ENCODE measurements around the gene KRT37.
"Not testable (repeated sequence)": the region's sequence is repeated elsewhere in the genome, so short reads cannot be mapped to it uniquely, and the experiment has no call there.

Gene KRT37

DNA sequence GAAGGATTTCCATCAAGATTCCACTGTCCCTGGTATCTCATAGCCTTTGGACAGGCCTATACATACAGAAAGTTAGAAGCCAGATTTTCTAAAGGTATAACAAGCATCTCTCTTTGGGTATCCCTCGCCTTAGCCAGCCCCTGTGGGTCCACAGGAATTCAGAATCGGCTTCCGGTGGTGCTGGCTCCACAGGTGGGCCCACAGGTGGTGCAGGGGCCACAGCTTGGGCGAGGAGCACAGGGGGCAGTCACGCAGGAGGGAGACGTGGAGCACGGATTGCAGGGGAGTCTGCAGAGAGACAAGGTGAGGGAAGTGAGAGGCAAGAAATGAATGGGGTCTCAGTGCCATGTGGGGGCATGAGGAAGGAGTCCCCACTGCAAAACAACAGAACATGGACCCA is 12.9 kb upstream of the KRT37 start:
- no peak for DNase-seq

DNA sequence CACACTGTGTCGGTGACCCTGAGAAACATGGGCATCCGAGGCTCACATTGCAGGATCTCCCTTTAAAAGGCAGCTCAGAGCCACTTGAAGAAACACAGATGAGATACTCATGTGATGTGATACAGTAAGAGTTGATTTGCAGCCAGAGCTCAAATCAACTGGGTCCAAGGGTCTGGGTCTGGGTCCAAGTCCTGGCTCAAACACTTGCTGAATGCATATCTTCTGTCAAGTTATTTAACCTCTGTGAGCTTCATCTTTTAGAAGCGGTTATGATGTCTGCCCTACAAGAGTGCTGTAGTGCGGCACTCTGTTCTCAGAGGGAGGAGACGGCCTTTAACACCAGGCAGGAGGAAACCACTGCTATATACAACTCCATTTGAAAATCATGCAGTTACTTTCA is 10.0 kb upstream of the KRT37 start:
- no peak for DNase-seq

DNA sequence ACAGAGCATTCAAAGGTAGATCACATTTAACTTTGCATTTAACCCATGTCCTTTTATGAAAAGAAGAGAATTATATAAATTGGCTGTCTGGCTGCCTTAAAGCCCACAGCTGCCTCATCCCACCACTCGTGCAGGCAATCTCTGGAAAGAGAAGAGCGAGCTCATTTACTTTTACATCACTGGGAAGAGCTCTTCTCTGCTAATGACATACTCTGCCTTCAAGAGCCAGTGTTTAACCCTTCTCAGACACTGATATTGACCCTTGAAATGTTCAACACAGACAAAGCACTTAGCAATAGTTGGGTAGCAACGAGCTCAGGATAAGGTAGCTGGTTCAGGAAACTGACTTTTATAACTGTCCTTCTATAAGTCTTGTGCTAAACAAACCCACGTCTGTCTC is 9.6 kb upstream of the KRT37 start:
- no peak for DNase-seq

DNA sequence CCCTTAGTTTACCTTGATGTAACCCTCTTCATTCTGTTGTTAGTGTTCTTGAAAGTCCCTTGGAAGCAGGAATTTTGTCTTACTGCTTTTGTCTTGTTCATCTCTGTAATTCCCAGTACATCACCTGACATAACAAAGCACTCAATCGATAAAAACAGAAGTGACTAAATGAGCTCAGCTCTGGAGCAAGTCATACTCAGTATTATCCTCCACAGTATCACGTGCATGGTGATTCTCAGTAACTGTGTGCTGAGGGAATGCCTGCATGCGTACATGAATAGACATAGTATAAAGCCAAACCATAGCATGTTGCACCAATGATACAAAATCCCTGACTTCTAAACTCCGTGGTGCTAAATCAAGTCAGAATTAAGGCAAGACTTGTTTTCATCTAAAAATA is 9.2 kb upstream of the KRT37 start:
- no peak for DNase-seq

DNA sequence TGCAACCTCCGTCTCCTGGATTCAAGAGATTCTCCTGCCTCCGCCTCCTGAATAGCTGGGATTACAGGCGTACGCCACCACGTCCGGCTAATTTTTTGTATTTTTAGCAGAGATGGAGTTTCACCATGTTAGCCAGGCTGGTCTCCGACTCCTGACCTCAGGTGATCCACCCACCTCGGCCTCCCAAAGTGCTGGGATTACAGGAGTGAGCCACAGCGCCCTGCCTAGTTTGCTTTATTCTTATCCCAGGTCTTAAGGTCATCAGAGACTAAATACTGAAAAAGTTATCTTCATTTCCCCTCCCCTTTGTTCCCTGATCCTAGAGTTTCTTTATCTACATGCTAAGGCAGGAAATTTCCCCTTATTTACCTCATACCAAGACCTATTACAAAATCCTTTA is 6.0 kb upstream of the KRT37 start:
- not testable (repeated sequence) for DNase-seq

DNA sequence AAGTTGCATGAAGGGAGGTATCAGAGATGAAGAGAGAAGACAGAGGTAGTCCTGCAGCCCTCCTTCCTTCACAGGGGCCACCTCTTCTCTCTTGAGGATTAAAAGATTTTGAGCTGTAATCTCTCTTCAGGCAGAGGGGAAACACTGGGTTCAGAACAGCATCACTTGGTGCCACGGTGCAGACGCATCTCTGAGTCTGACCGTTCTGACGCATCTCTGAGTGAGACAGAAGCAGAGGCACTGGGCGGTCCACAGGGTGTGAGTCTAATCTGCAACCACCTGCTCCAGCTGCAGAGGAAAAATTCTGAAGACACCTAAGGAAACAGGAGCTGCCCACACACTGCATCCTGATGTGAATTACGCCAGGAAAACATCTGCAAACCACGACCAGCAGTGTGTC is 5.3 kb upstream of the KRT37 start:
- DNase-seq = no peak

DNA sequence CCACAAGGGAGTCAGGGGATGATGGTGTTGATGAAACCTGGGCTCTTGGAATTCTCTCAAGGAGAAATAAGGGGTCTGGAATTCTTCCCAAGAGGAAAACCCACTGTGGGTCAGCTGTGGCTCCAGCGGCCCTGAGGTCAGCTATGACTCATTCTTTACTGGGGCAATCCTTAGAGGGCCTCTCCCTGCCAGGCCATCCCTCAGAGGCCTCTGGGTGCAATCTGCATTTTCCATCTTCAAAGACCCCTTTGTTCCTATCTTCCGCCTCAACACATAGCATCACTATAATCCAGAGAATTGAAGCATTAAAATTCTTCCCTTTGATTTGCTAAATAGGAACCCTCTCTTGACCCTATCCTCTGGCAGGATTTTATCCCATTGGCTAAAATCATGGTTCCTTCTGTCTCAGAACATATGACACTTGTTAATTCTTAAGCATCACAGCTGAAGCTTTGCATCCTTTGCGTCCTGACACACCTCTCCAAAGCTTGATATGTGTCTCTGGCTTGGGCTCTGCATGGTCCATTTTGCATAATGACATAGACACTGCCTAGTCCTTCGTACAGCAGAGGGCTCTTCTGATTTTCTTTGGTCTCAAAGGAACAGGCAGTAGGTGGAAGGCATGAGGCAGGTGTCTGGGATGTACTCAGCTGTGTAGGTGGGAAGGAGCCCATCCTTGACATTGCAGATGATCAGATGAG is 4.4 kb upstream of the KRT37 start:
- no peak for DNase-seq

DNA sequence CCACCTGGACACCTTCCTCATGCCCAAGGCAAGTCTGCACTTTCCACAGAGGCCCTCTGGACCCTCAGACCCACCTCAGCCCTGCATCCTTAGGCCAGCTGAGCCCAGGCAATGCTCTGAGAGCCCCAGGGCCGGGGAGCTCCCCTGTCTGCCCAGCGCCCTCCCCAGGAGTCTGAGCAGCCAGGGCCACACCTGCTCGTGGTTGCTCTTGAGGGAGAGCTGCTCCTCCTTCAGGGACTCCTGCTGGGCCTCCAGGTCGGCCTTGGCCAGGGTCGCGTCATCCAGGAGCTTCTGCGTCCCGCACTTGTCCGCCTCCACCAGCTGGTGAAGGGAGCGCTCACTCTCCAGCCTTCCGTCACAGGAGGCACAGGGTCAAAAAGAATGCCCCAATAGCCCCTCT is 1.8 kb downstream of the KRT37 start:
- DNase-seq = not testable (repeated sequence)

DNA sequence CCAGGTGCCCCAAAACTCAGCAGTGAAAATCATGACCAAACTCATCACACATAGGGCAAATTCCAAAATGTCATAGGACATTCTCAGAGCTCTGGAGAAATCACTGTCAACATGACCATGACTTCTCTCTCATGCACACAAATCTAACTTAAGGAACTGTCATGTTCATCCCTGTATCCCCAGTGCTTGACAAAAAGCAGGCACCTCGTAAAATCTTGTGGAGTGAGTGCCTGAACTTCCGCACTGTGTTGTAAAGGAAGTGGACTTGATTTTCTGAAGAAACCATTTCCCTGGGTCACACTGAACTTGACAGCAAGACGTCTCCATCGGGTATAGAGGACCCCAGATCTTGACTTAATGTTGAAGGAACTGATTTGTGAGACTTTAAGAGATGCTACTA is 2.8 kb downstream of the KRT37 start:
- DNase-seq = no peak

DNA sequence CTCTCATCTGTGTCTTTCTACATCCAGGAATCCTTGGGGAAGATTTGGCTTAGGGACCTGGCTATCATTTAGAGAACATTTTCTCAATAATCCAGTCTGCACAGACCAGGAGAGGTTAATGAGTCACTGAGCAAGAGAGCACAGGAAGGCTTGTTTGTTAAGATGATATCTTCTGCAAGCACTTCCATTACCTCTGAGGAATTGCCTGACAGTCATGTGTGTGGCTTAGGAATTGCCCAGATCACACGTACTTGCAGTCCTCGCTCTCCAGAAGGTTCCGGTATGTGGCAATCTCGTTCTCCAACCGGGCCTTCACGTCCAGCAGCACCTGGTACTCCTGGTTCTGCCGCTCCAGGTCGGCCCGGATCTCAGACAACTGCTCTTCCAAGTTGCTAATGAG is 3.3 kb downstream of the KRT37 start:
- no peak for DNase-seq

DNA sequence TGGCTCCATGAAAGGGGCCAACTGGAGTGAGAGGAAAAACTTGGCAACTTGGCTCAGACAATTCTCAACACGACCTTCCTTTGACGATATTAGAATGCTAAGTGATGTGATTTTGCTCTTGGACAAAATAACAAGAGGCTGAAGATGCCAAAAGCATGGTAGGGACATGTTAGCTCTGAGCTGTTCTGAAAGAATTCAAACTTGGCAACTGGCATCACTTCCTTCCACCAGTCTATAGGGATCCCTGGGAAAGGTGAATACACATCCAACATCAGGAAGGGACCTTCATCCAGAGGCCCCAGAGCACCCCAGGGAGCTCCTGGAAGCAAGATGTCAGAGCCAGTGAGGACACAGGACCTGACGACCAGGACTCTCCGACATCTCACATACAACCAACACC is 4.3 kb downstream of the KRT37 start:
- DNase-seq = no peak

DNA sequence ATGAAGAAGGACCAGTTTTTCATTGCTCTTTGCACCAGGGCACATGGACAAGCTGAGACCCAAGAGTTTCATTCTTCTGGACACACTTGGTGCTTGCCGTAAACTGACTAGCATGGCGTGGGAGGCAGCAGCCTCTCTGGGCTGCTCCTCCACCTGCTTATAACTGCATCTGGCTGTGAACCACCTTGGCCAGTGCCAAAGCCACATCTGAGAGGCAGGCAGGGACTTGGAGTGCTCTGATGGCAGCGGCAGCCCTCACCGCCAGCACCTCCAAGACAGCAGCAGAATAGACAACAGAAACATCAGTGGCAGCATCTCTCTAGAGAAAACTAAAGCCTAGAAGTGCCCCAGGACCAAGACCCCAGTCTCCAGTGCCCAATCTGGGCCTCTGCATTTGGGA is 4.7 kb downstream of the KRT37 start:
- no peak for DNase-seq

DNA sequence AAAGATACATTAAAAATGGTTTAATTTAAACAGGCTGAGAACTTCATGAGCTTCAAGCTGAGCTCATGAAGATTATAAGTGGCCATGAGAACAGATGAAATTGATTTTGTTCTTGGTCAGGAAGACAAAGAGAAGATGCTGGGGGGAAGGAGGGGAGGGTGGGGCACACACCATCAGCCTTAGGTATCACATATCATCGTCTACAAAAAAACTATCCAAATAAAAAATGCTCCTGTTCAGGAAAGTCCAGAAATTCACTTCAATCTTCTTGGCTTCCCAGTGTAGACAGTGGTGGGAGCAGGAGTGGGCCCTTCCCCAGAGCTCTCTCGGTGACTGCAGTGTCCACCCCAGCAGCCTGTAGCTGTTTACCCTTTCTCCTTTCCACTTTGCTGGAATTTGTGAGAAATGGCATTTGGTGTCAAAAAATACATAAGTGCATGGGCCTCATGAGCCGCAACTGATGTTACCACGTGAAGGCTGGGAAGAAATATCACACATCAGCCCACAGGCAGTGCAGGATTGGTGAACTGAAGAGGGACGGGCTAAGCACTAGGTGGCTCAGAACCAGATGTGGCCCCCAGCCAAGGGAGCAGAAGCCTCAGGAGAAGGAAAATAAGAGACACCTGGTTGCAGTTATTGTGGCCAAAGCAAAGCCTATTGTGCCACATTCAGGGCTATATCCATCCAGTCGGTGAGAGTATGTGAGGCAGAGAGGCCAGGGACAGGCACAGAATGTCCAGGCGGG is 6.1 kb downstream of the KRT37 start:
- no peak for DNase-seq

DNA sequence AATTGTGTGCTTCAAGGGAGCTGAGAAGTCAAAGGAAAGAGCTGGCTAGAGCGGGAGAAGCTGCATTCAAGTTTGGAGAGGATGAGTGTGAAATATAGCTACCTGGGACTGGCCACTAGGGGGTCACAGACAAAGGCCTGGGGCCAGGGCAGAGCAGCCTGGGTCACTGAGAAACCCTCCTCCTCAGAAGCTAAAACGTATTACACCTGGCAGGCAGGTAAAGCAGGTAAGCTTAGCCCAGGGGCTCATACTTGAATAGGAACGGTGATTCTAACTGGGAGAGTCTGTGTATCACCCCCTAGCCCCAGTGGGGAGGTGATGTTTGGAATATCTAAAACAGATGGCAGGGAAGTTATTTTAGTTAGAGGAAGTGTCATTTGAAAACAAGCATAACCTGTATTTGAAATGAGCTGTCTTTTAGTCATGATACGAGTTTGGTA is 6.8 kb downstream of the KRT37 start:
- no peak for DNase-seq

DNA sequence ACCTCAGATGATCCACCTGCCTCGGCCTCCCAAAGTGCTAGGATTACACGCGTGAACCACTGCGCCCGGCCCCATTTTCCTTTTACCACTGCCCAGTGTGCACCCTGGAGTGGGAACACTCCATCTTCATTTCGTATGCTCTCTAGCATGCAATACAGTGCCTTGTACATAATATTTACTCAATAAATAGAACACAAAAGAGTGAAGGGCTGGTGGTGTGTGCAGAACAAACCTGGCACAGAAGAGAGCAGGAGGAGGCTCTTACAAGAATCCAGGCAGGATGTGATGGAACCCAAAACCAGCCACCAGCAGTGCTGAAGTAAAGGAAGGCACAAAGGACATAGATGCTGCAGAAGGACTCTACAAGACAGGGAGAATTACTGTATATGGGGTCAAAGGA is 7.3 kb downstream of the KRT37 start:
- DNase-seq = no peak

DNA sequence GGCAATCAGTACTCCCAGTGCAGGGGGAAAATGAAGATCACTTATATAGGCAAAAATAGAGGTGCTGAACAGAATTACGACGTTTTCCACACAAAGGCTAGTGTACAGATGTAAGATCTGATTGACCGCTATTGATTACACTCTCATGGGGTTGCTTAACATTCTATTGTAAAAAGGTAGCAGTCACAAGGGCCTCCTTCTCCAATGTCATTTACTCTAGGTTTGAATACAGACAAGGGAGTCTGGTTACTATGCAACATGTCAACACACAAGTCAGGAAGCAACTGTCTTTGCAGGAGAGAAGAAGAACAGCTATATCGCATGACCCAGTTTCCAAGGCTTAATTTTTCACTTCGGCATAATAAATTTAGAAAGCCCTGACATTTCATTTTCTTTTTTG is 7.9 kb downstream of the KRT37 start:
- no peak for DNase-seq

DNA sequence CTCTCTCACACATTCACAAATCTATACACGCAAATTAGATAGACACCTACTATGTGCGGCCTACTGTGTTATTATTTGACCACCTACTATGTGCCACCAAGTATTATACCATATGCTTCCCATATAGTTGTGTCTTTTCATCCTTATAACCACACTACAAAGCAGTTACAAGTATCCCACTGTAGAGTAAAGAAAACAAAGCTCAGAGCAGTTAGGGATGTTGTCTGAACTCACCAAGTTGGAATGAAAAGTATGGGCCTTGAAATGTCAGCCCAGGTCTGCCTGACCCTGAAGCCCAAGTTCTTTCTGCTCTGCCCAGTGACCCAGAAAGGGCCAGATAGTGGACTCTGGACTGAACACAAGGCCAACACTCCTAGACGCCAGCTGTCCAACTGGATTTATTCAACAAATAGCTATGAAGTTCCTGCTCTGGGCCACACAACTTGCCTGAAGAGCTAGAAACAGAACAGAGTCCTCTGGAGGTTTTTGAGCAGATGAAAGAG is 8.5 kb downstream of the KRT37 start:
- DNase-seq = no peak

DNA sequence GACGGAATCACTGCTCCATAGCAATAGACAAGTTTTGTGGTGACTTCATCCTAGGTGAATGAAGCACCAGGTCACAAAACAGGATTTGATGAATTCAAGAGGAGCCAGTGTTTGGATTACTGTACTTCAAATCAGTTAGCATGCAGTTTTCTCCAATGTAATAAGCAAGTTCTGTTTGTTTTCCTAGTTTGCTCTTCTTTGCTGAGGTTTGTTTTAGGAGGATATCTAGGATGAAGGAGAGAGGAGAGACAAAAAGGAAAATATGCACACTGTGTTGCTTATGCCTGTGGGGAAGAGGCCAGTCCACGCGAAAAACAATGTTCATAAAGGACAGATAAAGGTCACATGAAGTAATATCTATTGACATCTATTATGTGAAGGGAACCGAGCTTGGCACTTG is 9.0 kb downstream of the KRT37 start:
- no peak for DNase-seq

DNA sequence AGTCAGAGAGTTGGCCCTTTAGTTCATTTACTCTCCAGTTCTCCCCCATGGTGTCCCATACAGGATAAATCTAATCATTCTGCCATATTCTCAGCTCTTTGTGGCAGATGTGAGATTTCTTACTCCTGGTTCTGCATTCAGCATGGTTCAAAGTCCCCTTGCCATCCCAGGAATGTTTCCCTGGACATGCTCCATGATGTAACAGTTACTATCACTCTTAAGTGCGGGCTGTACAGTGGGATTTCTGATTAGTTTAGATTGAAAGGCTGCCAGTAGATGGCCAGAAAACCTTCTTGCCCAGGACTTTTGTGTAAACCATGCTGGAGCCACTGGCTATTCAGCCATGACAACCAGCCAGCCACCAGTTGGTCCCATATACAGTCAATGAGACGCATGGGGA is 10.4 kb downstream of the KRT37 start:
- DNase-seq = no peak

DNA sequence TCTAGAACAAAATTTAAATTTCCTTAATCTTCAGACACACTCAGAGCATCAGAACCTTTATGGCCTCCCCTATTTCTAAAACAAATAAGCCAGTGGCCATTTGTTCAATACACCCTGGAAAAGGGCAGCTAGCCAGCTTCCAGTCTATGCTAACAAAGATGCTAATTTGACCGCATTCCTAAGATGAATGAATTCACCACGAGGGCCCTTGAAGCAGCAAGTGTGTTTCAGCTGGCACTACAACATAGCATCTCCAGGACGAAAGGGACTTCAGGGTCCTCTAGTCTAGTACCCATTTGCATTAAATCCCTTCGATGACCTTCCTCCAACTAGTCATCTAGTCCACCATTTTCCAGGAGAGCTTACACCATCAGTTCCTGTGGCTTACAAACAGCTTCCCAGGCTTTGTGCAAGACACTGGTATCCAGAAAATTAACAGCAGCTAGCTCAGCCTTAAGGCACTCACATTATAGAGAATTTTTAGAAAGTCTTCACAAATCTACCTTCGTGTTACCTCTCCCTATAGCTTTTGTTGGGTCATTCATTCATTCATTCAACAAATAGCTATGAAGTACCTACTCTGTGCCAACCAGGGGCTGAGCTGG is 10.9 kb downstream of the KRT37 start:
- DNase-seq = no peak

DNA sequence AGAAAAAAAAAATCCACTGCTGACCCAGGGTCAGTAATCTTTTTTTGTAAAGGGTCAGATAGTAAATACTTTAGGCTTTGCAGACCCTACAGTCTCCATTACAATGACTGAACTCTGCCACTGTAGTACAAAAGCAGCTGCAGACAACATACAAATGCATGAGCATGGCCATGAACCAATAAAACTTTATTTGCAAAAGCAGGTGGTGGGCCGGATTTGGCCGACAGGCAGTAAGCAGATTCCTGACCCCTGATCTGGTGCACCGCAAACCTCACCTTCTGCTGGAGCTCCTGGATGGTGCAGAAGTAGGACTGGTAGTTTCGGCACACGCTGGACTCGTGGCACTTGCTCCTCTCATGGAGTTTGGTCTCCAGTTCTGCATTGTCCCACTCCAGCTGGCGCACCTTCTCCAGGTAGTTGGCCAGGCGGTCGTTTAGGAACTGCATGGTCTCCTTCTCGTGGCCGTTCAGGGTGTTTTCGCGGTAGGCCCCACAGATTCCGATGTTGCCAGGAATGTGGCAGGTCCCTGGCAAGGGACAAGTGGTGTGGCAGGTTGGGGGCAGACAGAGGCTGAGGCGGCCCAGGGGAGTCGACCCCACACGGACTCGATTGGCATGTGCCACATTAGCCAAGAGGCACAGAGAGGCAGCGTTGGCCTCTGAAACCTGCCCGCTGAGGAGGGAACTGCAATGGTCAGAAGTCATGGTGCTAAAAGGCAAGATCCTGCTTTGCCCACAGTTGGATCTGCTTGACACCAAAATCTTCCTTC is 13.1 kb downstream of the KRT37 start:
- no peak for DNase-seq

DNA sequence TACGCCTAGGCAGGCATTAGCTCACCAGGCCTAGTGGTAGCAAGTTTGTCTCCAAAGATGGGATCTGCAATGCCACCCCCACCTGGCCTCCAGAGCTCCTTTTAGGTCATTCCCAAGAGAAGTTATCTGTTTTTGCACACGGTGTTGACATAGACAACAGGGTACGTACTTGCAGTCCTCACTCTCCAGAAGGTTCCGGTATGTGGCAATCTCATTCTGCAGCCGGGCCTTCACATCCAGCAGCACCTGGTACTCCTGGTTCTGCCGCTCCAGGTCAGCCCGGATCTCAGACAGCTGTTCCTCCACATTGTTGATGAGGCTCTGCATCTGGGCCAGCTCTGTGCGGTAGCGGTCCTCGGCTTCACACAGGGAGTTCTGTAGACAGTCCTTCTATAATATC is 17.2 kb downstream of the KRT37 start:
- no peak for DNase-seq
